Measurements from ENCODE around the gene KCNH1.

Gene KCNH1

DNA sequence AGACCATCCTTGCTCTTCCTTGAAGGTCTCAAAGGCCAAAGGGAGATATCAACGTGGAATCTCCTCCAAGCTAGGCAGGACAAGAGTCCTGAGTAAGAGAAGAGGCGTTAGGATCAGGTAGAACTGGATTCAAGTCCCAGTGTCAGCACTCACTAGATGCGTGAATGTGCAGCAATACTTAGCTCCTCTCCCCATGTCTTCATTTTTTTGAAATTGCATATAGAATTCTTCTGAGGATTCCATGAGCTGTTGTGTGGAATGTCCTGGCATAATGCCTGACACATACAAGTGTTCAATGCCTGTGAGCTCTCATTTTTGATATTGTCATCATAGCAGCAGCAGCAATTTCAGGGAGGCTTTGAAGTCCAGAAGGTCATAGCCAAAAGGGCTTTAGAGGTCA lies 333.2 kb downstream of the KCNH1 start:
- DNase-seq (ENCODE audit: low read depth in 2 of 2) = no peak

DNA sequence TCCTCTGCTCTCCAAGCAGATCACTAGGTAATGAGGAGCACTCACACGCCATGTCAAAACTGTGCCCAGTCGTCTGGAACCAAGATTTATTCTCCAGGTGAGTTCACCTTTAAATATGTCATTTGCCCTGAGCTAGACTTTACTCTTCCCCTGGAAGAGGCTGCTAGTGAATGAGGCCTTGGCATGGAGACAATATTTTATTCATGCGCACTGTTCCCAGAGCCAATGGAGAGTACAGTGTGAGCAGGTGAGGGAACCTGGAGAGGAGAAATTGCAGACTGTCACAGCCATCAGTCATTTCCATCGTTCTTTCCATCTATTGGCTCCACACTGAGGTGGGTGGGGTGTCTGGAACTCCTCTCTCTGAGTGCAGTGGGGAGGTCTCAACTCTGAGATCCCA lies 333.6 kb downstream of the KCNH1 start:
- no peak for DNase-seq (ENCODE audit: low read depth in 2 of 2)

DNA sequence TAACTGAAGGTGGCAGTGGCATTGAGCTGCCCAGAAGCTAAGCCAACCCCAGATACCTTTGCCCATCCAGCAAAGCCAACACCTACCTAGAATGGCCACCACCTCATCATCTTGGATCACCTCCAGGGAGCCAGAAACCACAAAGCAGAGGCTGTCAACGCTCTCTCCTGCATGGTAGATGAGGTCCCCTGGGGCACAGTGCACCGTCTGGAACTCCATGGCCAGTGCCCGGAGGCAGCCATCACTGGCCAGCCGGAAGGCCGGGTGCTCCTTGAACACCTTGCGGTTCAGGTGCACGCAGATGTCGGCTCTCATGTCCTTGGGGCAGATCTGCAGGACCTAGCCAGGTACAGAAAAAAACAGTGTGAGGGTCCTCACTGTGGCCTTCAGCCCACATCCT lies 336.5 kb downstream of the KCNH1 start:
- no peak for DNase-seq (ENCODE audit: low read depth in 2 of 2)

DNA sequence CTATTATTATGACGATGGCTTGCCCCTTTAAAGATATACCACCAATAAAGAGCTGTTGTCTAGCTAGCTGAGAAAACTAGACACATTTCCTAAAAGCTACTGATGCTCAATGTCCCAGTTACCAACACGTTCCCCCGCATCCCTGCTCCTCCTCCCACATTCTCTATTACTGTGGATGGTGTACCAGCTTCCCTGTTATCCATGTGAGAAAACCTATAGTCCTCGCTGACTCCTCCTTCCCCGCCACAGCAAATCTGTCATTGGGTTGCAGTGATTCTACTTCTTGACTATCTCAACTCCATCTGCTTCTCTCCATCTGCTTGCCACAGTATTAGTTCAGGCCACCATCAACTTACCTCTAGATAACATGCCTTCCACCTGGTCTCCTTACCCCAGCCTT lies 337.5 kb downstream of the KCNH1 start:
- no peak for DNase-seq (ENCODE audit: low read depth in 2 of 2)

DNA sequence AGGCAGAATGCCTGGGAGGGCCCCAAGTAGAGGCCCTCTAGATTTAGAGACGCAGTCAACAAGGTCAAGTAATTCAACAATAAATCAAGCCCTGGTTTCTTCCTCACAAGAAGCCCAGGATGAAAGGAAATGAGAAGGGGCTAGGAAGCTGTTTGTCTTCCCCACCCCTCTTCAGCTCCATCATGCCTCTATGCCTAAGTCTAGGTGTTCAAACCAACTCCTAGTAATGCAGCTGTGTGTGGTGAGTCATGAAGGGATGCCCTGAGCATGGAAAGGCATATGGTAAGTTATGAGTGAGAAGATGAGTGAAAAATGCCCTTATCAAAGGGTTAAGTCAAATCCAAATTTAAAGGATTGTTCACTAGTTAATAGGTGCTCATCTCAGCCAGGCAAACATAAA lies 339.5 kb downstream of the KCNH1 start:
- DNase-seq (ENCODE audit: low read depth in 2 of 2) = no peak

DNA sequence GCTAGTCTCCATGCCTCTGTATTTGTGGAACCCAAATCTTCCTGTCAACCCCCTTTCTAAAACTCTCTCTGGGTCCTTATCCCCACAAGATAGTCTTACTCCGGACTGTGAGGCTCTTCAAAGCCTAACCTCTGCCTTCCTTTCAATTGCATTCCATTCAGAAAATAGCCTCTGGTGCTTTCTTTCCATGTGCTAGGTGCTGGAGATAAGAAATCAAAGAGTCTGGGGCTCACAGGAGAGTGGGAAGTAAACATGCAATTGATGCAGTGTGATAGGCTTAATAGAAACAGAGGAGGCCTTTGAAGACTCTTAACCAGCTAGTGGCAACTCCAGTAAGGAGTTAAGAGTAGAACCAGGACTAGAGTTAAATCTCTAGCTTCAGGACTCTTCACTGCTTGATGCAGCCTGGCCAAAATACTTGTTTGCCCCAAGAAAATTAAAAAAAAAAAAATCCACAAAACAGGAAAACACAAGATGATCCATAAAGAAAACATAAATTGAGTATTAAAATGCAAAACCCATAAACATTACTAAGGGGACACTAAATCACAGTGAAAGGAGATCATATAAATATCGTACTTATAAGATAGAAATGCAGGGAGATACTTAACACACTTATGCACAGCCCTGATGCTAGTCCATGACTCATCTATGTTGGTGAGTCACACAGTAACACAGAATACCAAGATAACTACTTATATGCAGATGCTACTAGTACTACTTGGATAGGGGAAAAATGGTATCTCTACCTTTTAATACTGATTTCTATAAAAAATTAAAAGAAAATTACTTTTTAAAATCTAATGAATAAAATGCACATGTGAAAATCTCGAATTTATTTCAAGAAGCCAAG lies 341.5 kb downstream of the KCNH1 start:
- DNase-seq (ENCODE audit: low read depth in 2 of 2) = no peak

DNA sequence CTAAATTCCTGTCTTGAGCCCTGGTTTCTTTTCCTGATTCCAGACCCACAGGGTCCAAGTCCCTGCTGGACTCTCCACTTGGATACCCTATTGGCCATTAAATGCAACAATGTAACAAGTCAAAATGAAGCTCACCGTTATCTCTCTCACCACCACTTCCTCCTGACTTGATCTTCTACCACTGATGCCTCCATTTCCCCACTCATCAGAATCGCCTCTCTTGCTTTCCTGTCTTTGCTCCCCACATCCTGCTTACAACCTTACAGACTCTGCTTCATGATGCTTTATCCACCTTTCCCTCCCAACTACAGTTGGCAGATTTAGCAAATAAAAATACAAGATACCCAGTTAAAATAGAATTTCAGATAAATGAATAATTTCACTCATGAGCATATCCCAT lies 343.8 kb downstream of the KCNH1 start:
- DNase-seq (ENCODE audit: low read depth in 2 of 2) = no peak

DNA sequence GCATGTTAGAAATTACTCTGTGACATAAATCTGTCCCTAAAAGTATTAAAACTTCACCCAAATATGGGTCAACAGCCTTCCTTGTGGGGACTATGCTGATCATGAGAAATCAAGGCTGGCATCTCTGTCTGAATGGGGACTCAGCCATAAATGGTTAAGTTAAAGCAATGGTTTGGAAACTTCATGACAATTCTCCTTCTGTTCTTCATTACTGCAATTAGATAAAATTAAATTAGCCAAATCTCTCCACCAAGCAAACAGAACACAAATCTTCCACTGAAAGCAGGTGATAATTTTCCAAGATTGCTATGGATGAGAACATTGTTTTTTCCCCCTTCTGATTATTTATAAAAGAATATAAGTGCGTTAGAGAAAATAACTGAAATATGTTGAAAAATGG lies 346.1 kb downstream of the KCNH1 start:
- no peak for DNase-seq (ENCODE audit: low read depth in 2 of 2)

DNA sequence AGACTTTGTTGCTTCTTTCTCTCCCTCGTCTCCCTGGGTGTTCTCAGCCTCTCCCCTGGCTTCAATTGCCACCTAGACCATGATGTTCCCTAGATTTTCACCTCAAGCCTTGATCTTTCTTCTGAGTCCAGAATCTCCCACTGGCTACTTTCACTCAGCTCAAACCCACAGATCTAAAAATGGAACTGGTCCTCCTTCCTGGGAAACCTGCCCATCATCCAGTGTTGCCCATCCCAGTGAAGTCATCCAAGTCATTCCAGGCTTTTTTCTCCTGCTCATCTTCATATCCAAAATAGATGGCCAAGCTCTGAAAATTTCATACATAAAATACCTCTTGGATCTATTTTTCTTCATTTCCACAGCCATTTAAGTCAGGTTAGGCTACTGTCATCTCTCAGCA lies 347.4 kb downstream of the KCNH1 start:
- DNase-seq (ENCODE audit: low read depth in 2 of 2) = no peak

DNA sequence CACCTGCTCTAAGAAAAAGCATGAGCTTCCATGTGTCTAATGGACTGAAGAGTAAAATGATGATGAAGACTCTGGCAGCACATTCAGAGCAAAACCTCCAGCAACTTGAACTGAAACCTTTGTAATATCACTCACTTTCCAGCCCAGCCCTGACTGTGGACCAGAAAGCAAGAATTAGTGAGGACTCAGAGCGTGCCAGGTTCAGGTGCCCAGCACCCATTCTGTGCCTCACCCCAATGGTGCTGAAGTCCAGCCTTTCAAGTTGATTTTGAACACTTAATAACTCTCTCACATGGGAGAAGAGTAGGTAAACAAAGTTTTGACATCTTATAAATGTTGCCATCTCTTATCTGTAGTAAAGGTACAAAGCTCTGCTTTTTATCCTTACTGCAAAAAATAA lies 350.0 kb downstream of the KCNH1 start:
- no peak for DNase-seq (ENCODE audit: low read depth in 2 of 2)

DNA sequence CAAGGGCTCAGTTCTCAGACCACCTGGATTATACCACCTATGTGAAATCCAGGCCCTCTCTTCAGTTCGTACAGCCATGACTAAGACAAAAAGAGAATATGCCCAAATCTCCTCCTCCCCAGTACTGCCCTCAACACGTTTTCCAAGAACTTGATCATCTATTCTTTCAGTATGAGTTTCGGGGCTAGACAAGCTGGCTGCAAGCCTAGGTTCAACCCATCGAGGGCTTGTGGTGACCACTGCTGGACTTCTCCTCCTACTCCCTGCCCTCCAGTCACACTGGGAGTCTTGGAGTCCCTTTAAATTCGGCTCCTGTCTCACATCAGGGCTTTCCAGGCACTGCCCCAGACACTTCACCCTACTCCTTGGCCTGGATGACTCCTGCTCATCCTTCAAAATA lies 352.3 kb downstream of the KCNH1 start:
- DNase-seq (ENCODE audit: low read depth in 2 of 2) = no peak

DNA sequence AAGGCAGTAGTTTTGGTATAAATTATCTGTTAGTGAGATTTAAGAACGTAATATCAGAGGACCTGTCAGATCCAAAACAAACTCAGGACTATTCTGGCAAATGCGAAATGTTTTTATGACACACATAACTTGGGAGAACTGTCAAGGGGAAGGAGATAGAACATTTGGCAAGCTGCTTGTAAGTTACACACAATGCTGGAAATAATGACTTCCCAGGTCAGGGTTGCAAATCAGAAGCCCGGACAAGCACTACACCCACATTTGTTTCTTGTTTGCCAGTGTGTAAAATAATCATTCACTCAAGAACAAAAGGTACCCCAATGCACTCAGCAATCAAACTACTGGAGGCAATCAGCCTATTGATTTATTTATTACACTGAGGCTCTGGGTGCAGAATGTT lies 354.7 kb downstream of the KCNH1 start:
- DNase-seq (ENCODE audit: low read depth in 2 of 2) = no peak

DNA sequence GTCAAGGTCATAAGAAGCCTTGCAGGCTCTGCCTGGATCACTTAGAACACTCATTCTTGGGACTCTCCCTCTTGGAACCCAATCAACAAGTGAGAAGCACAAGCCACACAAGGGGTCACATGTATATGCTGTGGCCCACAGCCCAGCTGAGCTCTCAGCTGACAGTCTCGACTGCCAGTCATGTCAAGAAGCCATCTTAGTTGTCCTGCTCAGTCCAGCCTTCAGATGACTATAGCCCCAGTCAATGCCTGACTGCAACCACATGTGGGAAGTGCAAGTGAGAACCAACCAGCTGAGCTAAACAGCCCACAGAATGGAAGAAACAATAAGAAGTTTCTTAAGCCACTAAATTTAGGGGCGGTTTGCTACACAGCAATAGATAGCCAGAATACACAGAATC lies 356.0 kb downstream of the KCNH1 start:
- DNase-seq (ENCODE audit: low read depth in 2 of 2) = no peak

DNA sequence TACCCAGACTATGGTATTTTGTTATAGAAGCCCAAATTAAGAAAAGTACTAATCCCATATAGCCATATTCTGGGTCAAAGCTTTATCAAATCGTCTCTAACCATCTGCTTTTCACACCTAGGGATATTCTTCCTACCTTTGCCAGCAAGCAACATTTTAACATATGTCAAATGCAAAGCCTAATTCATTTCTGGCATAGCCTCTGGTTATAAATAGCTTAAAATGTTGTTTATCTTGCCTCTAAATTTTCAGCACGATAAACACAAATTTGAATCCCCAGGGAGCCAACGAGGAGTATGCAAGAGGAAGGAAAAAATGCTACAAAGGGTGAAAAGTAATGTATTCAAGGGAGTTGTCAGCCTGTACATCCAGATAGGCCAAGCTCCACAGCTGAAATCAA lies 357.2 kb downstream of the KCNH1 start:
- no peak for DNase-seq (ENCODE audit: low read depth in 2 of 2)

DNA sequence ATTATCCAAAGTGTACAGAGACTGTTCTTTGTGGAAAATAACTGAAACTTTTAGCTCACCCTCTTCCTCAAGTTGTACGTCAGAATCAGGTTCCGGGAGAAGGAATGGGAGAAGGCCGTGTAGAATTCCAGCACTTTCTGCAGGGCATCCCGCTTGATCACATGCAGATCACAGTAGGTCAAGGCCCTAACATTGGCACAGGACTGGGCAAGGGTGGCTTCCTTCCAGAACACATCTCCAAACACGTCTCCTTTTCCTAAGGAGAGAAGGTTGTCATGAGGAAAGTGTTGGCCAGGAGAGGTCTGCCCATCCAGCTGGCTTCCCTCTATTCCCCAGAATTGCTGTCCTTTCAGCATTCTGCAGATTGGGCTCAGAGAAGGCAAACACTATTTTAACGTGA lies 358.7 kb downstream of the KCNH1 start:
- DNase-seq (ENCODE audit: low read depth in 2 of 2) = no peak

DNA sequence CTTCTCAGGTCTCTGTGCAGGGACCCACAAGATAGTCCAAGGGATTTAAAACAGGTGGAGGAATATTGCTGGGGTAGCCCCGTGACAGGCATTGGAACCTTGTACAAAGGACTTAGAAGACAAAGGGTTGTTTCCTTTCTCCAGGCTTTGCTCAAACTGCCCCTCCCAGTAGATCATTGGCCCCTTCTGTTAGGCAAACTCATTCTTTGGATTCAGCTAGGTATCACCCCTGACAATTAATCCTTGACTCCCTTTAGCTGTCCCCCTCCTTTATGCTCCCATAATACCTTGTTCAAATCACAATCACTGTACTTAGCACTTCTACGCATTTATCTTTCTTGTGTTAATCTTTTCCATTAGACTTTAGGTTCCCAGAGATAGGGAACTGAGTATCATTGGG lies 360.5 kb downstream of the KCNH1 start:
- DNase-seq (ENCODE audit: low read depth in 2 of 2) = no peak

DNA sequence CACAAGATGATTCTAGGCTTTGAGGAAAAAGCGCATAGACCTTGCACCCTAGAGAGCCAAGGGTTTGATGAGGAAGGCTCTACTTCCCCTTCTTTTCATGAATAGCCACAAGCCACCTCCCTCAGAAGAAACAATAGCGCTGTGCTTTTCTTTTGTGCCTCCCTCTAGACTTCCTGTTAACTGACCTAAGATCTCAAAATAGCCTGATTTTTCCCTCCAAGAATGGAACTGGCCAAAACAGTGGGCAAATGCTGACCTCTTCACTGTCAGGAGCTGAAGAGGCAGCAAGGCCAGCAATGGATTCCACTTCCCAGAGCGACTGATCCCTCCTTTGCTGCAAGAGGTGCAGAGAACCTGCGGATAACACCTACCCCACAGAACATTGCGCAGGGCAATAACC lies 362.8 kb downstream of the KCNH1 start:
- no peak for DNase-seq (ENCODE audit: low read depth in 2 of 2)

DNA sequence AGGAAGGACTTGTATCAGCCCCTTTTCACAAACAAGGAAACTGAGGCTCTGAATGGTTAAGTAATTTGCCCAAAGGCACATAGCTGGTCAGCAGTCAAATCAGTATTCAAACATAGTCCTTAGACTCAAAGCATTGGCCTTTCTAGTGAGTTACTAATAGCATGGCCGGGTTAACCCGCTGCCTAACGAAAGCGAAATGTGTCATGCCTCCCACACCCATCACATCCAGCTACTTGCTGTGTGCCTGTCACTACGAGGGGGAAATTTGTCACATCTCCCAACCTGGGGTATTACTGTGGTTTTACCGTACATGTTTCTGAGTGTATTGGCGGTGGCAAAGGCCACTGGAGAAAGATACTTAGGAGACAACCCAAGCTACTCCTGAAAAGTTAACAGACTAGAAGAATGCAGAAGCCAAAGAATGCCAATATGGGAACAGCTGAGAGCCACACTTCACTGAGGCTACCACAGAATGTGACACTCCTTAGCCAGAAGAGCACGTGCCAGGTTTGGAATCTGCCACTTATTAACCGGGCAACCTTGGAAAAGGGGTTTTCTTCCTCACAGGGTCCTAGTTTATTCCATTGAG lies 363.5 kb downstream of the KCNH1 start:
- DNase-seq (ENCODE audit: low read depth in 2 of 2) = no peak

DNA sequence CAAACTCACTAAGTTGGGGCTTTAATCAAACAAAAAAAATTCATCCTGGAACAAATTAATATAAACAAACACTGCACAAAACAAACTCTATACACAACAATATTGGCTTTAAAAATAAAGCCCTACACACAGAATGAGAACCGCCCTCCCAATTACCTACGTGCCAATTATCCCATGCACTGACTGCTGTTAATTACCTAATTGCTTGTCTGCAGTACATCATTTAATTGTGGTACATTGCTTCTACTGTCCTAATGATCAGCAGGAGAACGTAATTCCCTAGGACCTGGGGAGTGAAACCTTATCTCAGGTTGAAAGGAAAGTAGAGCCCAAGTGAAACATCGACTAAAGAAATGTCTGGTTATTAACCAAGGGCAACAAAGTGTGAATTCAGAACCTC lies 364.5 kb downstream of the KCNH1 start:
- DNase-seq (ENCODE audit: low read depth in 2 of 2) = no peak

DNA sequence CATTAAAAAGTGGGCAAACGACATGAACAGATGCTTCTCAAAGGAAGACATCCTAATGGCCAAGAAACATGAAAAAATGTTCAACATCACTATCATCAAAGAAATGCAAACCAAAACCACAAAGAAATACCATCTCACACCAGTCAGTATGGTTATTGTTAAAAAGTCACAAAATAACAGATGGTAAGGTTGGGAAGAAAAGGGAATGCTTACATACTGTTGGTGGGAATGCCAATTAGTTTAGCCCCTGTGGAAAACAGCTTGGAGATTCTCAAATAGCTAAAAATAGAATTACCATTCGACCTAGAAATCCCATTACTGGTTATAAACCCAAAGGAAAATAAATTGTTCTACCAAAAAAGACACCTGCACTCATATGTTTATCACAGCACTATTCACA lies 369.4 kb downstream of the KCNH1 start:
- no peak for DNase-seq (ENCODE audit: low read depth in 2 of 2)

DNA sequence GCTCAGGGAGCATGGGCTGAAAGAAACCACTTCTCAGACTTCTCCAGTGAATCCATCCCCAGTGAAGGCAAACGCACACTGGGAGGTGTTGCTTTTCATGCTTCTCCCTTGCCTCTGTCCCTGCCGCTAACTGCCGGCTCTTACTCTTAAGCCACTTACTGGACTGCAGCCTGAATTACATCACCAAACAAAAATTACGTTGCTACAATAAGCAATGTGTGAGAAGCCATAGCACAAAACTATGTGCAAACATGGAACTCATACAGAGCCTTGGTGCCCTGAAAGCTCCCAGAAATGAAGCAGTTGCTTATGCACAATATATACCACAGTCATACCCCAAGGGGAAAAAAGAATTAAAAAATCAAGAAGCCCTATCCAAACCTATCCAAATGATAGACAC lies 375.2 kb downstream of the KCNH1 start:
- DNase-seq (ENCODE audit: low read depth in 2 of 2) = no peak

DNA sequence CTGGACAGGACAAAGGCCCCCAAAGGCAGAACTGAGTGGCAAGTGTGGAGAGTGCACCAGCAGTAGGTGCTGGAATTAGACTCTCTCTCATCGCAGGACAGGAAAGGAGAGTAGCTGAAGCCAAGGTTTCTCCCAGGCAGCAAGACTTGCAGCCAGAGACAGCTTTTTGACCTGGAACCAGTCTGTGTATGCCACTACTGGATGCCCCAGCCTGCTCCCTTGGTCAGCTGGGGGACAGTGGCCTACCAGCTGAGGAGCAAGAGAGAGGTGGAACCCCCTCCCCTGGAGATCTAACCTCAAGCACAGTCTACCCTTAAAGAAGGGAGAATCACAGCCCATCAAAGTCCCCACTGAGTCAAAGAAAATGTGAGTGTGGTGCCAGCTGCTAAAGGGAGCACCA lies 375.7 kb downstream of the KCNH1 start:
- DNase-seq (ENCODE audit: low read depth in 2 of 2) = no peak

DNA sequence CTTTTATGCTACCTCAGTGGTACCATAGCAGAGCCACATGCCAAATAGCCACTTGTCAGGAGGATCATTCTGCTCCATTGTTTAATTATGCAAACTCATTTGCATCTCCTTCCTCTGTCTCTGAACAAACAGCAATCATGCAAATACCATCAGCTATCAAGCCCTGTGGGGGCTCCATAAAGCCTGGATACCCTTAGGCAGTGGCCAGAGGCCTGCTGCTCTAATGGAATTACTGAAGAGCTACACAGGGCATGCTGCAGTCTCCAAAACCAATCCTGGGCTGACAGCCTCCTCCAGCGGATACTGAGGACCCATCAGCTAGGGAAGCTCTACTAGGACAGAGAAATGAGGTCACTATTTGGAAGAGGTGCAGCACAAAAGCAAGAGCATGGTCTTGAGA lies 376.3 kb downstream of the KCNH1 start:
- no peak for DNase-seq (ENCODE audit: low read depth in 2 of 2)
